PFSK-1 (cell line): ENCODE data around the gene TMEM259.

Experiments
- FOXP2 ChIP-seq: optimal IDR thresholded peaks from 2 replicates; pipeline ENCODE3; 2011; ENCODE audit warnings: borderline replicate concordance, control low read depth, inconsistent platforms; ENCODE audit not compliant: insufficient read depth; ENCODE audit errors: extremely low read length, extremely low read depth
- POLR2AphosphoS5 ChIP-seq: IDR thresholded peaks from 2 replicates; pipeline ENCODE4 v1.6.1; 2012; ENCODE audit warnings: low read depth, mild to moderate bottlenecking, control low read depth, low read length, moderate library complexity
- SIN3A ChIP-seq: IDR thresholded peaks from 2 replicates; pipeline ENCODE4 v1.6.1; 2012; ENCODE audit warnings: mild to moderate bottlenecking, low read length, moderate library complexity, borderline replicate concordance; ENCODE audit not compliant: insufficient read depth
- TAF1 ChIP-seq: IDR thresholded peaks from 2 replicates; pipeline ENCODE4 v1.6.1; 2012; ENCODE audit warnings: low read length, control low read depth, borderline replicate concordance; ENCODE audit not compliant: insufficient read depth
- TF ChIP-seq, protein P1 (sequence below), 2 experiments: IDR thresholded peaks; 2 replicates each; pipeline versions ENCODE4 v1.6.1 to v1.8.0; 2011 to 2012; ENCODE audit warnings: low read depth in 2 of 2, low read length in 2 of 2, control low read depth in 1 of 2, inconsistent platforms in 1 of 2, mild to moderate bottlenecking in 1 of 2, moderate library complexity in 1 of 2; ENCODE audit not compliant: insufficient read depth in 1 of 2

TMEM259 gene

DNA sequence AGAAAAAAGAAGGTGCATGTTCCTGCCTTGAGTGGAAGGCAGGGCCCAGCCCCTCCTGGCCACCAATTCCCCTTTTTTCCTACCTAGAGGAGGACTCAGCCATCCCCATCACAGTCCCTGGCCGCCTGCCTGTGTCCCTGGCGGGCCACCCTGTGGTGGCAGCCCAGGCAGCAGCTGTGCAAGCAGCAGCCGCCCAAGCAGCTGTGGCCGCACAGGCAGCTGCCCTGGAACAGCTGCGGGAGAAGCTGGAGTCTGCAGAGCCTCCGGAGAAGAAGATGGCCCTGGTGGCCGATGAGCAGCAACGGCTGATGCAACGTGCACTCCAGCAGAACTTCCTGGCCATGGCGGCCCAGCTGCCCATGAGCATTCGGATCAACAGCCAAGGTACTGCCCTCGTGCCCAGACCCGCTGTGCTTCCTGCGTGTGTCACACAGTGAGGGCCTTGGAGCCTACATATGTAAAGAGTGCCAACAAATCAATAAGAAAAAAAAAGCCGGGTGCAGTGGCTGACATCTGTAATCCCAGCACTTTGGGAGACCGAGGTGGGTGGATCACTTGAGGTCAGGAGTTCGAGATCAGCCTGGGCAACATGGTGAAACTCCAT, 54.3 kb downstream of the TMEM259 start:
- TF ChIP-seq SIN3A (no peak), FOXP2 (no peak), POLR2AphosphoS5 (no peak), TAF1 (no peak)
- TF ChIP-seq, protein P1, sequence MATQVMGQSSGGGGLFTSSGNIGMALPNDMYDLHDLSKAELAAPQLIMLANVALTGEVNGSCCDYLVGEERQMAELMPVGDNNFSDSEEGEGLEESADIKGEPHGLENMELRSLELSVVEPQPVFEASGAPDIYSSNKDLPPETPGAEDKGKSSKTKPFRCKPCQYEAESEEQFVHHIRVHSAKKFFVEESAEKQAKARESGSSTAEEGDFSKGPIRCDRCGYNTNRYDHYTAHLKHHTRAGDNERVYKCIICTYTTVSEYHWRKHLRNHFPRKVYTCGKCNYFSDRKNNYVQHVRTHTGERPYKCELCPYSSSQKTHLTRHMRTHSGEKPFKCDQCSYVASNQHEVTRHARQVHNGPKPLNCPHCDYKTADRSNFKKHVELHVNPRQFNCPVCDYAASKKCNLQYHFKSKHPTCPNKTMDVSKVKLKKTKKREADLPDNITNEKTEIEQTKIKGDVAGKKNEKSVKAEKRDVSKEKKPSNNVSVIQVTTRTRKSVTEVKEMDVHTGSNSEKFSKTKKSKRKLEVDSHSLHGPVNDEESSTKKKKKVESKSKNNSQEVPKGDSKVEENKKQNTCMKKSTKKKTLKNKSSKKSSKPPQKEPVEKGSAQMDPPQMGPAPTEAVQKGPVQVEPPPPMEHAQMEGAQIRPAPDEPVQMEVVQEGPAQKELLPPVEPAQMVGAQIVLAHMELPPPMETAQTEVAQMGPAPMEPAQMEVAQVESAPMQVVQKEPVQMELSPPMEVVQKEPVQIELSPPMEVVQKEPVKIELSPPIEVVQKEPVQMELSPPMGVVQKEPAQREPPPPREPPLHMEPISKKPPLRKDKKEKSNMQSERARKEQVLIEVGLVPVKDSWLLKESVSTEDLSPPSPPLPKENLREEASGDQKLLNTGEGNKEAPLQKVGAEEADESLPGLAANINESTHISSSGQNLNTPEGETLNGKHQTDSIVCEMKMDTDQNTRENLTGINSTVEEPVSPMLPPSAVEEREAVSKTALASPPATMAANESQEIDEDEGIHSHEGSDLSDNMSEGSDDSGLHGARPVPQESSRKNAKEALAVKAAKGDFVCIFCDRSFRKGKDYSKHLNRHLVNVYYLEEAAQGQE (IDR thresholded peaks at IDR 0.05; ENCODE audit: insufficient read depth in 1 of 2, low read depth in 2 of 2, low read length in 2 of 2), result no peak

DNA sequence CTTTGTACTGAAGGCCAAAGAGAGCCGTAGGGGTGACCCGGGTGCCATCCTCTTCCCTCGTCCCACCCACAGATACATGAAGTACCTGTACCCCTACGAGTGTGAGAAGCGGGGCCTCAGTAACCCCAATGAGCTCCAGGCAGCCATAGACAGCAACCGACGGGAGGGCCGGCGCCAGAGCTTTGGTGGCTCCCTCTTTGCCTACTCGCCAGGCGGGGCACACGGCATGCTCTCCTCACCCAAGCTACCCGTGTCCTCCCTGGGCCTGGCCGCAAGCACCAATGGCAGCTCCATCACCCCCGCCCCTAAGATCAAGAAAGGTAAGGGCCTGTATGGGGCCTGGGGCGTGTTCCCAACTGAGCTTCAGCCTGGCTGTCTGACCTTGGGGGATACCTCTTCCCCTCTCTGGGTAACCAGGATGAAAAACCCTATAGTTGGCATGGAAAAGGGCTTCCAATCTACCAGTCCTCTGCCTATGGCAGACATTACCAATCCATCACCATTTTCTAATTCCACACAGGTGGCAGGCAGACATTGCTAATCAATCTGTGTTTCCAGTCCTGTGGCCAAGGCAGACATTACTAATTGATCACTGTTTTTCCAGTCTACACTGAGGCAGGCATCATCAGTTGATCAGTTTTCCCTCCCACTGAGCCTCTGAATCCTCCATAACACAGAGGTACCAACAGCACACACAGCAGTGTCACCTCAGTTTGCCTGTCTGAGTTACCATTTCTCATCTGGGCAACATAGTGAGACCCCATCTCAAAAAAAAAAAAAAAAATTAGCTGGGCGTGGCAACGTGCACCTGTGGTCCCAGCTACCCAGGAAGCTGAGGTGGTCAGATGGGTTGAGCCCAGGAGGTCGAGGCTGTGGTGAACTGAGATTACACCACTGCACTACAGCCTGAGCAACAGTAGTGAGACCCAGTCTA, 55.9 kb downstream of the TMEM259 start:
- TF ChIP-seq, protein P1 (IDR thresholded peaks at IDR 0.05; ENCODE audit: insufficient read depth in 1 of 2, low read depth in 2 of 2, low read length in 2 of 2), result no peak
- TF ChIP-seq SIN3A, result no peak
- no peak for TF ChIP-seq FOXP2
- TF ChIP-seq TAF1, result no peak
- TF ChIP-seq POLR2AphosphoS5, result no peak

DNA sequence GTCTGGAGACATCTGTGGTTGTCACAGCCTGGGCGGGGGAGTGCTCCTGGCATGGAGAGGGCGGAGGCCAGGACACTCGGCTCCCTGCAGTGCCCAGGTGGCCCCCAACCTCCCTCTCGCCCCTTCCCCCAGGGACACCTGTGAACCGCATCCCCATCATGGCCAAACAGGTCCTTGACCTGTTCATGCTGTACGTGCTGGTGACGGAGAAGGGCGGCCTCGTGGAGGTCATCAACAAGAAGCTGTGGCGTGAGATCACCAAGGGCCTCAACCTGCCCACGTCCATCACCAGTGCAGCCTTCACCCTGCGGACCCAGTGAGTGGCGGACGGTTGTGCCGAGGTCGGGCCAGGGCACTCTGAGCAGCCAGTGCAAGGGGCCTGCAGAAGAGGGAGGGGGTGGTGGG, 56.8 kb downstream of the TMEM259 start:
- TF ChIP-seq SIN3A (no peak), FOXP2 (no peak), TAF1 (no peak), POLR2AphosphoS5 (no peak)
- TF ChIP-seq, protein P1 (IDR thresholded peaks at IDR 0.05; ENCODE audit: insufficient read depth in 1 of 2, low read depth in 2 of 2, low read length in 2 of 2), result no peak

DNA sequence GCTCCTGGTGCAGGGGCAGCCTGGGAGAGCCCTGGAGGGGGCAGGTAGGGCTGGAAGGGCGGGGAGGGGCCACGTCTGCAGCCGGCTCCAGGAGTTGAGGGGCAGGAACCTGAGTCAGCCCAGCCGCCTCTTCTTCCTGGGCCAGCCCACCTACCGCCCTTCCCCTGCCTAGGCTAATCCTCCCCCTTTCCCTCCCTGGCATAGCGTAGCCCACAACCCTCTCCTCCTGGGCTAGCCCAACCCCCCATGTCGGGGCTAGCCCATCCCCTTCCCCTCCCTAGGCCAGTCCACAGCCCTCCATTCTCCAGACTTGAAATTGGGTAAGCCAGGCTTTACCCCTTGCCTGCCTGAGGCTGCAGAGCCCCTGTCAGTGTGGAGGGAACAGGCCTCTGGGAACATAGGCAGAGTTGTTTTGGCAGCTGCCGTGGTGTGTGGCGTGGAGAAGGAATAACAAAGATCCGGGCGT, 57.4 kb downstream of the TMEM259 start:
- TF ChIP-seq TAF1 (no peak), POLR2AphosphoS5 (no peak), SIN3A (no peak), FOXP2 (no peak)
- TF ChIP-seq, protein P1 (IDR thresholded peaks at IDR 0.05; ENCODE audit: insufficient read depth in 1 of 2, low read depth in 2 of 2, low read length in 2 of 2), result no peak
